Stimulated activated naive CD8-positive, alpha-beta T cell treated with anti-CD3 and anti-CD28 coated beads, Interleukin-15, amount 100 ng/mL, for 72 hours (primary cell): ENCODE results near the gene SERPINH1.
A peak's percentile ranks its signal among the peaks of the same experiment; 100 is the strongest.
"Not testable (repeated sequence)": the region's sequence is repeated elsewhere in the genome, so short reads cannot be mapped to it uniquely, and the experiment has no call there.

Source experiments
- ATAC-seq: fragments of 150-1000 bp; cut with Tn5 transposase; 2 replicates; pipeline ENCODE4 v1.10.0; 2021; ENCODE audit warnings: mild to moderate bottlenecking, moderate library complexity
- DNase-seq, 2 donors: peaks; one replicate each; pipeline ENCODE4 v3.0.0; 2021 to 2022
- H3K27ac Mint-ChIP-seq, 2 donors: one replicate each; pipeline ENCODE4 v1.8.0; 2022; ENCODE audit warnings: mild to moderate bottlenecking in 2 of 2, mixed read lengths in 2 of 2, moderate library complexity in 2 of 2
- H3K27me3 Mint-ChIP-seq: one replicate; pipeline ENCODE4 v1.8.0; 2022; ENCODE audit warnings: mixed read lengths
- H3K4me1 Mint-ChIP-seq: one replicate; pipeline ENCODE4 v1.8.0; 2022; ENCODE audit warnings: mild to moderate bottlenecking, mixed read lengths
- H3K4me3 Mint-ChIP-seq, 2 donors: one replicate each; pipeline ENCODE4 v1.8.0; 2022; ENCODE audit warnings: mild to moderate bottlenecking in 2 of 2, mixed read lengths in 2 of 2, moderate library complexity in 1 of 2
- H3K9me3 Mint-ChIP-seq, 2 donors: one replicate each; pipeline ENCODE4 v1.8.0; 2022; ENCODE audit warnings: mixed read lengths in 2 of 2

SERPINH1 gene

GRCh38 chr11:75572744-75573143 is 10.7 kb downstream of the SERPINH1 start:
- no peaks in the 10 kb centered on the region for H3K27me3 Mint-ChIP-seq
- H3K27ac Mint-ChIP-seq: peak overlapping the region; percentile 46 to 77
- H3K9me3 Mint-ChIP-seq: no peaks in the 10 kb centered on the region
- DNase-seq: no peak
- H3K4me3 Mint-ChIP-seq: no peak overlapping the region
- H3K4me1 Mint-ChIP-seq: peaks cover 7% of the 10 kb centered on the region
- ATAC-seq: no peak

GRCh38 chr11:75574698-75575602 is 12.9 kb downstream of the SERPINH1 start:
- DNase-seq: no peak
- peak; percentile 26 for ATAC-seq
- Mint-ChIP-seq H3K4me1 (peaks cover 7% of the 10 kb centered on the region), H3K4me3 (no peak overlapping the region), H3K27me3 (no peaks in the 10 kb centered on the region), H3K9me3 (no peaks in the 10 kb centered on the region), H3K27ac (no peak overlapping the region)

GRCh38 chr11:75576017-75576416 is 14.0 kb downstream of the SERPINH1 start:
- Mint-ChIP-seq H3K27me3 (no peaks in the 10 kb centered on the region), H3K9me3 (no peaks in the 10 kb centered on the region), H3K4me3 (no peak overlapping the region), H3K27ac (no peak overlapping the region), H3K4me1 (peaks cover 7% of the 10 kb centered on the region)
- DNase-seq (no peak), ATAC-seq (no peak)

- H3K27ac Mint-ChIP-seq: peak overlapping the region in 1 of 2 donors; percentile 68
- ATAC-seq: peak; percentile 37
- no peak overlapping the region for H3K4me3 Mint-ChIP-seq
- peaks cover 7% of the 10 kb centered on the region for H3K4me1 Mint-ChIP-seq
- no peak for DNase-seq
- H3K27me3 Mint-ChIP-seq: peaks cover 2% of the 10 kb centered on the region
- no peaks in the 10 kb centered on the region for H3K9me3 Mint-ChIP-seq
Observed at GRCh38 chr11:75576499-75576918, 14.5 kb downstream of the SERPINH1 start.

GRCh38 chr11:75577207-75577606 is 15.2 kb downstream of the SERPINH1 start:
- peaks cover 9% of the 10 kb centered on the region for H3K27me3 Mint-ChIP-seq
- no peak for ATAC-seq
- H3K4me3 Mint-ChIP-seq: no peak overlapping the region
- H3K27ac Mint-ChIP-seq: no peak overlapping the region
- no peaks in the 10 kb centered on the region for H3K9me3 Mint-ChIP-seq
- DNase-seq: peak; percentile 31 to 50
- peaks cover 13% of the 10 kb centered on the region for H3K4me1 Mint-ChIP-seq

GRCh38 chr11:75578977-75579376 is 16.9 kb downstream of the SERPINH1 start:
- DNase-seq (no peak), ATAC-seq (no peak)
- H3K4me1 Mint-ChIP-seq: peaks cover 25% of the 10 kb centered on the region
- H3K9me3 Mint-ChIP-seq: no peaks in the 10 kb centered on the region
- no peak overlapping the region for H3K4me3 Mint-ChIP-seq
- H3K27ac Mint-ChIP-seq: no peak overlapping the region
- peaks cover 16% of the 10 kb centered on the region for H3K27me3 Mint-ChIP-seq

GRCh38 chr11:75579841-75580240 is 17.8 kb downstream of the SERPINH1 start:
- Mint-ChIP-seq H3K9me3 (no peaks in the 10 kb centered on the region), H3K27me3 (peaks cover 25% of the 10 kb centered on the region), H3K27ac (no peak overlapping the region), H3K4me3 (no peak overlapping the region), H3K4me1 (peaks cover 28% of the 10 kb centered on the region)
- ATAC-seq (no peak), DNase-seq (no peak)

GRCh38 chr11:75582506-75582894 is 20.4 kb downstream of the SERPINH1 start:
- Mint-ChIP-seq H3K4me3 (peak overlapping the region; percentile 75 to 83), H3K4me1 (peaks cover 21% of the 10 kb centered on the region), H3K27ac (peak overlapping the region; percentile 95), H3K27me3 (peaks cover 35% of the 10 kb centered on the region), H3K9me3 (no peaks in the 10 kb centered on the region)
- ATAC-seq (peak; percentile 41), DNase-seq (no peak)

GRCh38 chr11:75582895-75583717 is 21.1 kb downstream of the SERPINH1 start:
- DNase-seq: peak; percentile 63 to 75
- peaks cover 21% of the 10 kb centered on the region for H3K4me1 Mint-ChIP-seq
- H3K9me3 Mint-ChIP-seq: no peaks in the 10 kb centered on the region
- ATAC-seq: peak; percentile 93
- H3K27ac Mint-ChIP-seq: peak overlapping the region; percentile 95
- peak overlapping the region; percentile 76 to 83 for H3K4me3 Mint-ChIP-seq
- H3K27me3 Mint-ChIP-seq: peaks cover 35% of the 10 kb centered on the region

- no peaks in the 10 kb centered on the region for H3K9me3 Mint-ChIP-seq
- H3K4me3 Mint-ChIP-seq: peak overlapping the region; percentile 76 to 83
- peaks cover 21% of the 10 kb centered on the region for H3K4me1 Mint-ChIP-seq
- DNase-seq (no peak), ATAC-seq (peak; percentile 22)
- peaks cover 35% of the 10 kb centered on the region for H3K27me3 Mint-ChIP-seq
- peak overlapping the region in 1 of 2 donors; percentile 89 for H3K27ac Mint-ChIP-seq
Observed at GRCh38 chr11:75583718-75584658, 21.9 kb downstream of the SERPINH1 start.

GRCh38 chr11:75584659-75585292 is 22.7 kb downstream of the SERPINH1 start:
- not testable (repeated sequence) for H3K9me3 Mint-ChIP-seq, H3K27ac Mint-ChIP-seq, ATAC-seq, DNase-seq
- H3K4me3 Mint-ChIP-seq: peak overlapping the region; percentile 76 to 83
- H3K27me3 Mint-ChIP-seq: peaks cover 35% of the 10 kb centered on the region
- peaks cover 21% of the 10 kb centered on the region for H3K4me1 Mint-ChIP-seq

GRCh38 chr11:75585293-75585670 is 23.2 kb downstream of the SERPINH1 start:
- Mint-ChIP-seq H3K4me1 (peaks cover 21% of the 10 kb centered on the region), H3K27ac (peak overlapping the region in 1 of 2 donors; percentile 23), H3K4me3 (no peak overlapping the region), H3K9me3 (no peaks in the 10 kb centered on the region), H3K27me3 (peaks cover 35% of the 10 kb centered on the region)
- ATAC-seq: no peak
- no peak for DNase-seq

GRCh38 chr11:75586395-75586794 is 24.3 kb downstream of the SERPINH1 start:
- DNase-seq (no peak), ATAC-seq (no peak)
- H3K9me3 Mint-ChIP-seq: no peaks in the 10 kb centered on the region
- H3K27ac Mint-ChIP-seq: no peak overlapping the region
- H3K4me1 Mint-ChIP-seq: peaks cover 21% of the 10 kb centered on the region
- H3K27me3 Mint-ChIP-seq: peaks cover 34% of the 10 kb centered on the region
- no peak overlapping the region for H3K4me3 Mint-ChIP-seq

- Mint-ChIP-seq H3K4me1 (peaks cover 13% of the 10 kb centered on the region), H3K9me3 (no peaks in the 10 kb centered on the region), H3K27ac (no peak overlapping the region), H3K4me3 (no peak overlapping the region), H3K27me3 (peaks cover 21% of the 10 kb centered on the region)
- DNase-seq (no peak), ATAC-seq (no peak)
Observed at GRCh38 chr11:75588051-75588481, 26.0 kb downstream of the SERPINH1 start.
